Nephron progenitor cell (in vitro differentiated cells): ENCODE data around the gene LASP1.

Source experiments
- DNase-seq: peaks from one replicate; pipeline ENCODE4 v3.0.0; 2021
- H3K27ac Mint-ChIP-seq: 2 replicates; pipeline ENCODE4 v1.8.0; 2021; ENCODE audit warnings: mild to moderate bottlenecking, moderate library complexity, mixed read lengths
- H3K27me3 Mint-ChIP-seq: 2 replicates; pipeline ENCODE4 v1.8.0; 2021; ENCODE audit warnings: mild to moderate bottlenecking, low read depth, mixed read lengths; ENCODE audit not compliant: poor library complexity
- H3K36me3 Mint-ChIP-seq: 2 replicates; pipeline ENCODE4 v1.8.0; 2021; ENCODE audit warnings: low read depth, mixed read lengths
- H3K4me1 Mint-ChIP-seq: 2 replicates; pipeline ENCODE4 v1.8.0; 2021; ENCODE audit warnings: mixed read lengths
- H3K4me3 Mint-ChIP-seq: 2 replicates; pipeline ENCODE4 v1.8.0; 2021; ENCODE audit warnings: mild to moderate bottlenecking, moderate library complexity, mixed read lengths
- H3K9me3 Mint-ChIP-seq: 2 replicates; pipeline ENCODE4 v1.8.0; 2021; ENCODE audit warnings: mild to moderate bottlenecking, moderate library complexity, mixed read lengths
- CTCF ChIP-seq: fragments of 200-600 bp; sonication (generic); IDR thresholded peaks from 2 replicates; pipeline ENCODE4 v1.5.0; 2021; ENCODE audit warnings: antibody characterized with exemption

Gene LASP1

GRCh38 chr17:38868817-38869525 is 887 bp upstream of the LASP1 start:
- TF ChIP-seq CTCF = no peak
- Mint-ChIP-seq H3K36me3 (no peaks in the 10 kb centered on the region), H3K27ac (peak overlapping the region; percentile 100), H3K4me3 (peak overlapping the region; percentile 98), H3K9me3 (no peaks in the 10 kb centered on the region), H3K27me3 (peaks cover 24% of the 10 kb centered on the region), H3K4me1 (peaks cover 34% of the 10 kb centered on the region)
- DNase-seq = peak; percentile 96

GRCh38 chr17:38870259-38871165 is 654 bp downstream of the LASP1 start:
- peak overlapping the region; percentile 99 for H3K27ac Mint-ChIP-seq
- TF ChIP-seq CTCF = no peak
- H3K36me3 Mint-ChIP-seq = no peaks in the 10 kb centered on the region
- DNase-seq = peak; percentile 63
- peaks cover 50% of the 10 kb centered on the region for H3K4me1 Mint-ChIP-seq
- H3K4me3 Mint-ChIP-seq = peak overlapping the region; percentile 99
- H3K27me3 Mint-ChIP-seq = peaks cover 22% of the 10 kb centered on the region
- H3K9me3 Mint-ChIP-seq = no peaks in the 10 kb centered on the region

- Mint-ChIP-seq H3K27me3 (peaks cover 17% of the 10 kb centered on the region), H3K9me3 (no peaks in the 10 kb centered on the region), H3K27ac (peak overlapping the region; percentile 39), H3K4me3 (peak overlapping the region; percentile 88), H3K36me3 (no peaks in the 10 kb centered on the region), H3K4me1 (peaks cover 52% of the 10 kb centered on the region)
- TF ChIP-seq CTCF = no peak
- peak; percentile 47 for DNase-seq
Observed at GRCh38 chr17:38871247-38872015, 1.6 kb downstream of the LASP1 start.

- Mint-ChIP-seq H3K4me1 (peaks cover 57% of the 10 kb centered on the region), H3K4me3 (peak overlapping the region; percentile 88), H3K9me3 (no peaks in the 10 kb centered on the region), H3K36me3 (no peaks in the 10 kb centered on the region), H3K27me3 (peaks cover 16% of the 10 kb centered on the region), H3K27ac (no peak overlapping the region)
- no peak for TF ChIP-seq CTCF
- no peak for DNase-seq
Observed at GRCh38 chr17:38872027-38872511, 2.2 kb downstream of the LASP1 start.

GRCh38 chr17:38872671-38873385 is 3.0 kb downstream of the LASP1 start:
- H3K36me3 Mint-ChIP-seq = peaks cover under 1% of the 10 kb centered on the region
- no peak for DNase-seq
- H3K9me3 Mint-ChIP-seq = no peaks in the 10 kb centered on the region
- TF ChIP-seq CTCF = no peak
- peak overlapping the region; percentile 58 for H3K4me3 Mint-ChIP-seq
- H3K27me3 Mint-ChIP-seq = peaks cover 11% of the 10 kb centered on the region
- peaks cover 61% of the 10 kb centered on the region for H3K4me1 Mint-ChIP-seq
- no peak overlapping the region for H3K27ac Mint-ChIP-seq
